Colonic mucosa (tissue), 4 donors: Measurements from ENCODE around the gene ADAMTS16. TPM values are rescaled to one million over a fixed set of nuclear protein-coding genes. Genes with fewer than 3 reads are reported as not detected.

Experiments used
- DNase-seq: peaks from one replicate; pipeline ENCODE4 v3.0.0-alpha.2; 2020
- H3K27ac ChIP-seq: fragments of 200-600 bp; one replicate; pipeline ENCODE4 v1.8.0; 2021
- H3K27me3 ChIP-seq: fragments of 200-600 bp; one replicate; pipeline ENCODE4 v1.8.0; 2021
- H3K36me3 ChIP-seq: fragments of 200-600 bp; one replicate; pipeline ENCODE4 v1.8.0; 2021
- H3K4me1 ChIP-seq: fragments of 200-600 bp; one replicate; pipeline ENCODE4 v1.8.0; 2021; ENCODE audit warnings: mild to moderate bottlenecking
- H3K4me3 ChIP-seq: fragments of 200-600 bp; one replicate; pipeline ENCODE4 v1.8.0; 2021
- H3K9ac ChIP-seq, 2 donors: one replicate each; pipeline ENCODE4 v1.7.0; 2013; ENCODE audit warnings: control low read depth in 2 of 2, low read depth in 2 of 2, low read length in 2 of 2
- H3K9me3 ChIP-seq: fragments of 200-600 bp; one replicate; pipeline ENCODE4 v1.8.0; 2021
- CTCF ChIP-seq: fragments of 200-600 bp; IDR thresholded peaks from one replicate; pipeline ENCODE4 v1.8.0; 2022; ENCODE audit warnings: antibody characterized with exemption, mild to moderate bottlenecking
- intact Hi-C: fragments of 100-400 bp; cut with DNase I; formaldehyde crosslinking; loops from one replicate; pipeline ENCODE4 v1.14.1; 2022
- total RNA-seq, 2 donors: library from RNA; stranded (reverse); fragmentation: NEBNext Ultra II Directional in 1 of 2; extraction: Animal tissue kit (Norgen Biotek cat#: 25700) in 1 of 2; gene quantifications; one replicate each; pipeline ENCODE4 v1.2.1, GENCODE V29; 2021
- donor health status: healthy.
- donor health status: DM: no; HTN: no; CAD: no.
- donor health status: DM: no; HTN: no; CAD: no.

The ADAMTS16 gene
- total RNA-seq, 2 donors from 2014 or later: 0.16 TPM; not detected in 1

- no peaks in the 10 kb centered on the region for H3K9me3 ChIP-seq
- no peak overlapping the region for H3K9ac ChIP-seq
- H3K27me3 ChIP-seq: no peaks in the 10 kb centered on the region
- intact Hi-C loops: no loop called here
- no peaks in the 10 kb centered on the region for H3K36me3 ChIP-seq
- TF ChIP-seq CTCF: no peak
- no peaks in the 10 kb centered on the region for H3K4me1 ChIP-seq
- DNase-seq: no peak
- no peak overlapping the region for H3K27ac ChIP-seq
- H3K4me3 ChIP-seq: no peak overlapping the region
Observed at GRCh38 chr5:5344606-5345005, 204.5 kb downstream of the ADAMTS16 start.

GRCh38 chr5:5347442-5347841, 207.3 kb downstream of the ADAMTS16 start:
- Histone ChIP-seq H3K27me3 (no peaks in the 10 kb centered on the region), H3K4me3 (no peak overlapping the region), H3K27ac (no peak overlapping the region), H3K4me1 (no peaks in the 10 kb centered on the region), H3K36me3 (no peaks in the 10 kb centered on the region), H3K9me3 (no peaks in the 10 kb centered on the region), H3K9ac (no peak overlapping the region)
- intact Hi-C loops: no loop called here
- TF ChIP-seq CTCF: no peak
- DNase-seq: no peak

- Histone ChIP-seq H3K36me3 (no peaks in the 10 kb centered on the region), H3K4me3 (no peak overlapping the region), H3K9ac (no peak overlapping the region), H3K4me1 (no peaks in the 10 kb centered on the region), H3K9me3 (no peaks in the 10 kb centered on the region), H3K27ac (no peak overlapping the region), H3K27me3 (no peaks in the 10 kb centered on the region)
- intact Hi-C loops: no loop called here
- no peak for DNase-seq
- no peak for TF ChIP-seq CTCF
Observed at GRCh38 chr5:5348135-5348534, 208.0 kb downstream of the ADAMTS16 start.

- intact Hi-C loops: no loop called here
- Histone ChIP-seq H3K4me3 (no peak overlapping the region), H3K9me3 (no peaks in the 10 kb centered on the region), H3K36me3 (no peaks in the 10 kb centered on the region), H3K27me3 (no peaks in the 10 kb centered on the region), H3K27ac (no peak overlapping the region), H3K4me1 (no peaks in the 10 kb centered on the region), H3K9ac (no peak overlapping the region)
- TF ChIP-seq CTCF: no peak
- no peak for DNase-seq
Observed at GRCh38 chr5:5348576-5348975, 208.4 kb downstream of the ADAMTS16 start.

GRCh38 chr5:5350101-5350500, 210.0 kb downstream of the ADAMTS16 start:
- no peaks in the 10 kb centered on the region for H3K27me3 ChIP-seq
- H3K4me1 ChIP-seq: no peaks in the 10 kb centered on the region
- no peaks in the 10 kb centered on the region for H3K9me3 ChIP-seq
- no peak overlapping the region for H3K4me3 ChIP-seq
- H3K36me3 ChIP-seq: no peaks in the 10 kb centered on the region
- no peak for DNase-seq
- intact Hi-C loops: no loop called here
- no peak for TF ChIP-seq CTCF
- no peak overlapping the region for H3K27ac ChIP-seq
- no peak overlapping the region for H3K9ac ChIP-seq
